Measurements from ENCODE around the gene HDAC9.

DNA sequence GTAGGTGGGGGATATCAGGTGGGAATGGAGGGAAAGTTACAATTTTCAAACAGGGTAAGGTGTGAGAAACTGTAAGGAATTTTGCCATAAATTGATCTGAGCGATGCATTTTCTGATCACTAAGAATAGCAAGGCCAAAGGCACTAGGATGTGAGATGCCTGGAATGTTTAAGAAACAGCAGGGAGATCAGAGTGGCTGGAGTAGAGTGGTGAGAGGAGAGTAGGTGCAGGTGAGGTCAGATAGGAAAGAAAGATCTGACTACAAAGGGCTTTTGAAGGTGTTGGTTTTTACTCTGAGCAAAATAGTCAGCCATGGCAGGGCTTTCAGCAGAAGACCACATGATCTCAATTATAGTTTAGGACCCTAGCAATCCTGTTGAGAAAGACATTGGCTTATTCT lies 55.0 kb downstream of the HDAC9 start:
- TF ChIP-seq, protein P1, sequence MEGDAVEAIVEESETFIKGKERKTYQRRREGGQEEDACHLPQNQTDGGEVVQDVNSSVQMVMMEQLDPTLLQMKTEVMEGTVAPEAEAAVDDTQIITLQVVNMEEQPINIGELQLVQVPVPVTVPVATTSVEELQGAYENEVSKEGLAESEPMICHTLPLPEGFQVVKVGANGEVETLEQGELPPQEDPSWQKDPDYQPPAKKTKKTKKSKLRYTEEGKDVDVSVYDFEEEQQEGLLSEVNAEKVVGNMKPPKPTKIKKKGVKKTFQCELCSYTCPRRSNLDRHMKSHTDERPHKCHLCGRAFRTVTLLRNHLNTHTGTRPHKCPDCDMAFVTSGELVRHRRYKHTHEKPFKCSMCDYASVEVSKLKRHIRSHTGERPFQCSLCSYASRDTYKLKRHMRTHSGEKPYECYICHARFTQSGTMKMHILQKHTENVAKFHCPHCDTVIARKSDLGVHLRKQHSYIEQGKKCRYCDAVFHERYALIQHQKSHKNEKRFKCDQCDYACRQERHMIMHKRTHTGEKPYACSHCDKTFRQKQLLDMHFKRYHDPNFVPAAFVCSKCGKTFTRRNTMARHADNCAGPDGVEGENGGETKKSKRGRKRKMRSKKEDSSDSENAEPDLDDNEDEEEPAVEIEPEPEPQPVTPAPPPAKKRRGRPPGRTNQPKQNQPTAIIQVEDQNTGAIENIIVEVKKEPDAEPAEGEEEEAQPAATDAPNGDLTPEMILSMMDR (IDR thresholded peaks at IDR 0.05; ENCODE audit: low read depth, low read length, poor library complexity, severe bottlenecking) = no peak
- TF ChIP-seq EZH2phosphoT487 (IDR thresholded peaks at IDR 0.05; ENCODE audit: borderline replicate concordance, low read length) = no peak

All from DOHH2 (cell line).